HG03342 (cell line): ENCODE results near the gene TTLL9.
A peak's percentile ranks its signal among the peaks of the same experiment; 100 is the strongest.

ENCODE experiments used
- ATAC-seq: cut with Tn5 transposase; IDR thresholded peaks from one replicate; pipeline ENCODE4 v1.9.1; 2021; ENCODE audit warnings: mild to moderate bottlenecking, moderate library complexity; ENCODE audit not compliant: unreplicated experiment

TTLL9 gene

GRCh38 chr20:31857861-31858759 is 12.3 kb upstream of the TTLL9 start:
- peak; percentile 80 for ATAC-seq

GRCh38 chr20:31858760-31859083 is 11.7 kb upstream of the TTLL9 start:
- ATAC-seq: no peak

GRCh38 chr20:31859266-31859997 is 11.0 kb upstream of the TTLL9 start:
- ATAC-seq: no peak

GRCh38 chr20:31859998-31860380 is 10.4 kb upstream of the TTLL9 start:
- no peak for ATAC-seq

- no peak for ATAC-seq
Measured at GRCh38 chr20:31860390-31861134, 9.9 kb upstream of the TTLL9 start.

- ATAC-seq: peak; percentile 25
Measured at GRCh38 chr20:31861135-31861384, 9.4 kb upstream of the TTLL9 start.

- ATAC-seq: peak; percentile 52
Measured at GRCh38 chr20:31861385-31862156, 8.9 kb upstream of the TTLL9 start.

GRCh38 chr20:31862157-31862470 is 8.3 kb upstream of the TTLL9 start:
- no peak for ATAC-seq

GRCh38 chr20:31862506-31862905 is 7.9 kb upstream of the TTLL9 start:
- ATAC-seq: no peak

GRCh38 chr20:31863296-31864085 is 6.9 kb upstream of the TTLL9 start:
- ATAC-seq: no peak

- no peak for ATAC-seq
Measured at GRCh38 chr20:31864521-31865400, 5.7 kb upstream of the TTLL9 start.

- no peak for ATAC-seq
Measured at GRCh38 chr20:31866221-31866620, 4.2 kb upstream of the TTLL9 start.

GRCh38 chr20:31868853-31869672 is 1.4 kb upstream of the TTLL9 start:
- ATAC-seq: no peak

- ATAC-seq: no peak
Measured at GRCh38 chr20:31869673-31869941, 827 bp upstream of the TTLL9 start.

GRCh38 chr20:31870726-31871617 is 538 bp downstream of the TTLL9 start:
- ATAC-seq: no peak

GRCh38 chr20:31871618-31871954 is 1.2 kb downstream of the TTLL9 start:
- ATAC-seq: no peak

GRCh38 chr20:31872406-31872805 is 2.0 kb downstream of the TTLL9 start:
- no peak for ATAC-seq

- ATAC-seq: no peak
Measured at GRCh38 chr20:31875671-31876070, 5.2 kb downstream of the TTLL9 start.
